ENCODE measurements around the gene MMP26.
"Not testable (repeated sequence)": the region's sequence is repeated elsewhere in the genome, so short reads cannot be mapped to it uniquely, and the experiment has no call there.

The MMP26 gene

GRCh38 chr11:4704054-4704789 lies at the start of gene MMP26:
Gene MMP26 (plus strand): TSS chr11:4704784.
- no peak for DNase-seq

- no peak for DNase-seq
Observed at GRCh38 chr11:4658629-4659445, 45.7 kb upstream of the MMP26 start.

GRCh38 chr11:4662876-4663275 lies 41.7 kb upstream of the MMP26 start:
- no peak for DNase-seq

- DNase-seq, result no peak
Observed at GRCh38 chr11:4664183-4664582, 40.4 kb upstream of the MMP26 start.

- DNase-seq, result no peak
Observed at GRCh38 chr11:4664786-4665185, 39.8 kb upstream of the MMP26 start.

- DNase-seq, result no peak
Observed at GRCh38 chr11:4665424-4665823, 39.2 kb upstream of the MMP26 start.

- no peak for DNase-seq
Observed at GRCh38 chr11:4671741-4672140, 32.8 kb upstream of the MMP26 start.

GRCh38 chr11:4672470-4672869 lies 32.1 kb upstream of the MMP26 start:
- DNase-seq, result no peak

- no peak for DNase-seq
Observed at GRCh38 chr11:4673781-4674180, 30.8 kb upstream of the MMP26 start.

- no peak for DNase-seq
Observed at GRCh38 chr11:4677948-4678347, 26.6 kb upstream of the MMP26 start.

- no peak for DNase-seq
Observed at GRCh38 chr11:4680341-4680740, 24.2 kb upstream of the MMP26 start.

- no peak for DNase-seq
Observed at GRCh38 chr11:4682623-4683419, 21.8 kb upstream of the MMP26 start.

- DNase-seq, result no peak
Observed at GRCh38 chr11:4684631-4685285, 19.8 kb upstream of the MMP26 start.

GRCh38 chr11:4695442-4695841 lies 9.1 kb upstream of the MMP26 start:
- DNase-seq, result no peak

GRCh38 chr11:4697585-4697984 lies 7.0 kb upstream of the MMP26 start, which contains the start of gene OR51E2:
Gene OR51E2 (minus strand): TSS chr11:4697853. CDS start chr11:4682711, 15,142 bp downstream.
- no peak for DNase-seq

- no peak for DNase-seq
Observed at GRCh38 chr11:4699697-4700435, 4.7 kb upstream of the MMP26 start.

- DNase-seq, result no peak
Observed at GRCh38 chr11:4700436-4700820, 4.2 kb upstream of the MMP26 start.

- no peak for DNase-seq
Observed at GRCh38 chr11:4704790-4705334, 278 bp downstream of the MMP26 start.

- no peak for DNase-seq
Observed at GRCh38 chr11:4713241-4713640, 8.7 kb downstream of the MMP26 start.

- no peak for DNase-seq
Observed at GRCh38 chr11:4714300-4714699, 9.7 kb downstream of the MMP26 start.

- DNase-seq, result not testable (repeated sequence)
Observed at GRCh38 chr11:4722616-4723534, 18.3 kb downstream of the MMP26 start.

All from GDM1 (cell line).